Breast epithelium (tissue), 3 donors: ENCODE results near the gene UBL4B.

Experiments
- POLR2A ChIP-seq: fragments of 450-650 bp; IDR thresholded peaks from one replicate; pipeline ENCODE4 v1.6.1; 2016; ENCODE audit warnings: antibody characterized with exemption, mild to moderate bottlenecking, moderate library complexity
- POLR2AphosphoS5 ChIP-seq, 3 donors: sonication (generic); formaldehyde crosslinking; IDR thresholded peaks; one replicate each; pipeline ENCODE4 v1.6.1; 2017; ENCODE audit warnings: antibody characterized with exemption in 3 of 3
- TF ChIP-seq, protein P1 (sequence below), 3 donors: fragments of 450-650 bp; IDR thresholded peaks; one replicate each; pipeline ENCODE4 v1.5.1; 2016 to 2017; ENCODE audit warnings: antibody characterized with exemption in 3 of 3, mild to moderate bottlenecking in 3 of 3, moderate library complexity in 3 of 3

- TF ChIP-seq, protein P1, sequence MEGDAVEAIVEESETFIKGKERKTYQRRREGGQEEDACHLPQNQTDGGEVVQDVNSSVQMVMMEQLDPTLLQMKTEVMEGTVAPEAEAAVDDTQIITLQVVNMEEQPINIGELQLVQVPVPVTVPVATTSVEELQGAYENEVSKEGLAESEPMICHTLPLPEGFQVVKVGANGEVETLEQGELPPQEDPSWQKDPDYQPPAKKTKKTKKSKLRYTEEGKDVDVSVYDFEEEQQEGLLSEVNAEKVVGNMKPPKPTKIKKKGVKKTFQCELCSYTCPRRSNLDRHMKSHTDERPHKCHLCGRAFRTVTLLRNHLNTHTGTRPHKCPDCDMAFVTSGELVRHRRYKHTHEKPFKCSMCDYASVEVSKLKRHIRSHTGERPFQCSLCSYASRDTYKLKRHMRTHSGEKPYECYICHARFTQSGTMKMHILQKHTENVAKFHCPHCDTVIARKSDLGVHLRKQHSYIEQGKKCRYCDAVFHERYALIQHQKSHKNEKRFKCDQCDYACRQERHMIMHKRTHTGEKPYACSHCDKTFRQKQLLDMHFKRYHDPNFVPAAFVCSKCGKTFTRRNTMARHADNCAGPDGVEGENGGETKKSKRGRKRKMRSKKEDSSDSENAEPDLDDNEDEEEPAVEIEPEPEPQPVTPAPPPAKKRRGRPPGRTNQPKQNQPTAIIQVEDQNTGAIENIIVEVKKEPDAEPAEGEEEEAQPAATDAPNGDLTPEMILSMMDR (IDR thresholded peaks at IDR 0.05): no peak
- TF ChIP-seq POLR2A (no peak), POLR2AphosphoS5 (IDR thresholded peaks at IDR 0.05) (no peak)
Observed at GRCh38 chr1:110158261-110158660, 46.0 kb downstream of the UBL4B start.
